ENCODE results near the gene TDRD7. TPM values are rescaled to one million over a fixed set of nuclear protein-coding genes. Genes with fewer than 3 reads are reported as not detected.
A peak's percentile ranks its signal among the peaks of the same experiment; 100 is the strongest.

The TDRD7 gene
- total RNA-seq, 1 donor from 2014 or later, result 7.9 TPM

- Histone ChIP-seq H3K36me3 (peaks cover 7% of the 10 kb centered on the region), H3K27me3 (ENCODE audit: low read depth) (peaks cover 6% of the 10 kb centered on the region), H3K4me3 (no peak overlapping the region), H3K9me3 (replicated peaks) (no peaks in the 10 kb centered on the region), H3K27ac (replicated peaks) (no peak overlapping the region), H3K4me1 (peaks cover 87% of the 10 kb centered on the region)
- no peak for DNase-seq
- no peak for TF ChIP-seq CTCF (IDR thresholded peaks at IDR 0.05; ENCODE audit: borderline replicate concordance)
- intact Hi-C loops (cut with micrococcal nuclease), result no loop called here
These were observed 95.6 kb downstream of the TDRD7 start for GRCh38 chr9:97507428-97507984.

- H3K36me3 ChIP-seq, result peaks cover 7% of the 10 kb centered on the region
- intact Hi-C loops (cut with micrococcal nuclease), result no loop called here
- H3K4me1 ChIP-seq, result peaks cover 86% of the 10 kb centered on the region
- DNase-seq, result no peak
- H3K27ac ChIP-seq (replicated peaks), result peak overlapping the region; percentile 54
- H3K9me3 ChIP-seq (replicated peaks), result no peaks in the 10 kb centered on the region
- no peaks in the 10 kb centered on the region for H3K27me3 ChIP-seq (ENCODE audit: low read depth)
- no peak for TF ChIP-seq CTCF (IDR thresholded peaks at IDR 0.05; ENCODE audit: borderline replicate concordance)
- H3K4me3 ChIP-seq, result no peak overlapping the region
These were observed 97.0 kb downstream of the TDRD7 start for GRCh38 chr9:97508852-97509251.

DNA sequence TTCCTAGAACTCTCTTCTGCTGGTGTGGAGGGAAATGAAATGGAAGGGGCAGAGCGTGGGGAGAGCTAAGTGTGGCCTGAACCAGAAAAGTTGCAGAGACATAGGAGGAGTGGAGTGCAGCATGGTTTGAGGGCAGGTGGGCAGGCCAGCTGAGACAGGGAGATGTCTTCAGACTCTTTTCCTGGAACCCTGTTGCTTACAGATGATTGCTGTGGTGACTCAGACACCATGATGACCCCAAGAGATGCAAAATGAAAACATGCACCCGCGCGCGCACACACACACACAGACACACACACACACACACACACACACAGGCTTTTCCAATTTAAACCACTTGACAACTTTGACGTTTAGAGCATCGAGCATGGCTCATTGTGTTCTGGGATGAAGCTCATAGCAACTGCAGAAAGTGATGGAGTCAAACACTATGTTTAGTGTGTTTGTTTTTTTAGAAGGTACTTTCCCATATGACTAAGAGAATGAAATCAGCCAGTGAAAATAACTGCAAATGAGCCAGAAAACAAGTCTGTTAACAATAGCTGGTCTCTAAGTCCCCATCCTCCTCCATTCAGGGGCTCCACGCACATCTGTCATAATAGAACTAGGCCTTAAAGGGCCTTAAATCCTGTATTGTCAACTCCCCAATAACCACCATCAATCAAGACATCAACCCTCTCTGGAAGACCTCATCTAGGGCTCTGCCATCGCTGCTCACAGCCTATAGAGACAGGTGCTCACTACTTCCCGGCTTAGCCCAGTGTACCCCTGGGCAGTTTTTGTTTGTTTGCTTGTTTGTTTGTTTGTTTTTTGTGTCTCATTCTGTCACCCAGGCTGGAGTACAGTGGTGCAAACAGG lies 99.1 kb downstream of the TDRD7 start:
- no peak for DNase-seq
- peaks cover 84% of the 10 kb centered on the region for H3K4me1 ChIP-seq
- intact Hi-C loops (cut with micrococcal nuclease), result no loop called here

GRCh38 chr9:97511655-97512427 lies 99.9 kb downstream of the TDRD7 start:
- DNase-seq, result no peak
- Histone ChIP-seq H3K4me1 (peaks cover 84% of the 10 kb centered on the region), H3K4me3 (no peak overlapping the region), H3K36me3 (peaks cover 7% of the 10 kb centered on the region), H3K27me3 (ENCODE audit: low read depth) (no peaks in the 10 kb centered on the region), H3K9me3 (replicated peaks) (no peaks in the 10 kb centered on the region), H3K27ac (replicated peaks) (peak overlapping the region; percentile 25)
- intact Hi-C loops (cut with micrococcal nuclease), result no loop called here
- TF ChIP-seq CTCF (IDR thresholded peaks at IDR 0.05; ENCODE audit: borderline replicate concordance), result no peak

More for the DNA sequence above, 99.1 kb downstream of the TDRD7 start:
- Histone ChIP-seq H3K36me3 (peaks cover 7% of the 10 kb centered on the region), H3K27me3 (ENCODE audit: low read depth) (no peaks in the 10 kb centered on the region), H3K9me3 (replicated peaks) (no peaks in the 10 kb centered on the region), H3K27ac (replicated peaks) (peak overlapping the region; percentile 31), H3K4me3 (no peak overlapping the region)
- no peak for TF ChIP-seq CTCF (IDR thresholded peaks at IDR 0.05; ENCODE audit: borderline replicate concordance)

GRCh38 chr9:97512966-97513560 lies 101.2 kb downstream of the TDRD7 start:
- H3K9me3 ChIP-seq (replicated peaks), result no peaks in the 10 kb centered on the region
- no peak for TF ChIP-seq CTCF (IDR thresholded peaks at IDR 0.05; ENCODE audit: borderline replicate concordance)
- peaks cover 7% of the 10 kb centered on the region for H3K36me3 ChIP-seq
- H3K27ac ChIP-seq (replicated peaks), result peak overlapping the region; percentile 68
- H3K4me3 ChIP-seq, result no peak overlapping the region
- peaks cover 87% of the 10 kb centered on the region for H3K4me1 ChIP-seq
- H3K27me3 ChIP-seq (ENCODE audit: low read depth), result no peaks in the 10 kb centered on the region
- no peak for DNase-seq
- intact Hi-C loops (cut with micrococcal nuclease), result no loop called here
